ENCODE data around the gene LYSMD3.

The LYSMD3 gene

GRCh38 chr5:90483206-90483605 is 46.2 kb downstream of the LYSMD3 start:
- no peak for DNase-seq (ENCODE audit: low read depth in 1 of 2, low spot score in 1 of 2)

- no peak for DNase-seq (ENCODE audit: low read depth in 1 of 2, low spot score in 1 of 2)
Measured at GRCh38 chr5:90480699-90481098, 48.7 kb downstream of the LYSMD3 start.

GRCh38 chr5:90479611-90480385 is 49.6 kb downstream of the LYSMD3 start:
- DNase-seq (ENCODE audit: low read depth in 1 of 2, low spot score in 1 of 2): no peak

- no peak for DNase-seq (ENCODE audit: low read depth in 1 of 2, low spot score in 1 of 2)
Measured at GRCh38 chr5:90477621-90478215, 51.7 kb downstream of the LYSMD3 start.

GRCh38 chr5:90477073-90477472 is 52.3 kb downstream of the LYSMD3 start:
- no peak for DNase-seq (ENCODE audit: low read depth in 1 of 2, low spot score in 1 of 2)

GRCh38 chr5:90476391-90476790 is 53.0 kb downstream of the LYSMD3 start:
- no peak for DNase-seq (ENCODE audit: low read depth in 1 of 2, low spot score in 1 of 2)

- DNase-seq (ENCODE audit: low read depth in 1 of 2, low spot score in 1 of 2): no peak
Measured at GRCh38 chr5:90475436-90475980, 53.9 kb downstream of the LYSMD3 start.

GRCh38 chr5:90474235-90475107 is 54.9 kb downstream of the LYSMD3 start, which contains the start of the genes MBLAC2 and POLR3G:
Gene MBLAC2, minus strand, starts transcription at chr5:90474771. Its CDS starts 479 bp downstream, at chr5:90474292.
Gene POLR3G, plus strand, starts transcription at chr5:90474864. Its CDS starts 10,704 bp downstream, at chr5:90485568.
- DNase-seq (ENCODE audit: low read depth in 1 of 2, low spot score in 1 of 2): peak; percentile 88 to 89

GRCh38 chr5:90473396-90474234 is 55.8 kb downstream of the LYSMD3 start:
- no peak for DNase-seq (ENCODE audit: low read depth in 1 of 2, low spot score in 1 of 2)

GRCh38 chr5:90472783-90473395 is 56.5 kb downstream of the LYSMD3 start:
- DNase-seq (ENCODE audit: low read depth in 1 of 2, low spot score in 1 of 2): no peak
